ENCODE data around the gene R3HCC1L. TPM values are rescaled to one million over a fixed set of nuclear protein-coding genes. Genes with fewer than 3 reads are reported as not detected.
"Not testable (repeated sequence)": the region's sequence is repeated elsewhere in the genome, so short reads cannot be mapped to it uniquely, and the experiment has no call there.

The R3HCC1L gene
- total RNA-seq, 4 donors from 2014 or later, result 8.5 to 11.5 (median 11.0) TPM

- TF ChIP-seq CTCF (IDR thresholded peaks at IDR 0.05), result no peak
- ATAC-seq (ENCODE audit: low FRiP score), result no peak
- no peak for DNase-seq (ENCODE audit: low spot score)
Observed at GRCh38 chr10:98172073-98172472, 37.6 kb downstream of the R3HCC1L start.

GRCh38 chr10:98172495-98172894, 38.0 kb downstream of the R3HCC1L start:
- DNase-seq (ENCODE audit: low spot score) (no peak), ATAC-seq (ENCODE audit: low FRiP score) (no peak)
- TF ChIP-seq CTCF (IDR thresholded peaks at IDR 0.05), result no peak

- DNase-seq (ENCODE audit: low spot score) (no peak), ATAC-seq (ENCODE audit: low FRiP score) (no peak)
- no peak for TF ChIP-seq CTCF (IDR thresholded peaks at IDR 0.05)
Observed at GRCh38 chr10:98173260-98173659, 38.8 kb downstream of the R3HCC1L start.

- not testable (repeated sequence) for DNase-seq (ENCODE audit: low spot score); ATAC-seq (ENCODE audit: low FRiP score)
Observed at GRCh38 chr10:98182351-98182915, 48.0 kb downstream of the R3HCC1L start.

GRCh38 chr10:98186681-98187080, 52.2 kb downstream of the R3HCC1L start:
- DNase-seq (ENCODE audit: low spot score) (no peak), ATAC-seq (ENCODE audit: low FRiP score) (no peak)
- no peak for TF ChIP-seq CTCF (IDR thresholded peaks at IDR 0.05)

GRCh38 chr10:98190773-98191172, 56.3 kb downstream of the R3HCC1L start:
- DNase-seq (ENCODE audit: low spot score); ATAC-seq (ENCODE audit: low FRiP score): not testable (repeated sequence)

GRCh38 chr10:98193037-98193436, 58.6 kb downstream of the R3HCC1L start:
- DNase-seq (ENCODE audit: low spot score) (no peak), ATAC-seq (ENCODE audit: low FRiP score) (no peak)
- TF ChIP-seq CTCF (IDR thresholded peaks at IDR 0.05), result no peak

GRCh38 chr10:98194633-98195032, 60.2 kb downstream of the R3HCC1L start:
- no peak for TF ChIP-seq CTCF (IDR thresholded peaks at IDR 0.05)
- ATAC-seq (ENCODE audit: low FRiP score) (no peak), DNase-seq (ENCODE audit: low spot score) (no peak)

Measured in omental fat pad (tissue), 4 donors.